GM21529 (cell line): ENCODE data around the gene DIP2C.
"Not testable (repeated sequence)": the region's sequence is repeated elsewhere in the genome, so short reads cannot be mapped to it uniquely, and the experiment has no call there.

ENCODE experiments used
- ATAC-seq: cut with Tn5 transposase; IDR thresholded peaks from one replicate; pipeline ENCODE4 v1.9.1; 2021; ENCODE audit not compliant: unreplicated experiment

The DIP2C gene

DNA sequence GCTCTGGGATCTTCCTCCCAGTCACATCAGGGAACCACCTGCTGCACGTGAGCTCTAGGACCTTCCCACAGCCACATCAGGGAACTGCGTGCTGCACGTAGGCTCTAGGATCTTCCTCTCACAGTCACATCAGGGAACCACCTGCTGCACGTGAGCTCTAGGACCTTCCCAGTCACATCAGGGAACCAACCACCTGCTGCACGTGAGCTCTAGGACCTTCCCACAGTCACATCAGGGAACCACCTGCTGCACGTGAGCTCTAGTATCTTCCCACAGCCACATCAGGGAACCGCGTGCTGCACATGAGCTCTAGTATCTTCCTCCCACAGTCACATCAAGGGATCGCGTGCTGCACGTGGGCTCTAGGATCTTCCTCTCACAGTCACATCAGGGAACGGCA is 229.7 kb downstream of the DIP2C start:
- no peak for ATAC-seq

DNA sequence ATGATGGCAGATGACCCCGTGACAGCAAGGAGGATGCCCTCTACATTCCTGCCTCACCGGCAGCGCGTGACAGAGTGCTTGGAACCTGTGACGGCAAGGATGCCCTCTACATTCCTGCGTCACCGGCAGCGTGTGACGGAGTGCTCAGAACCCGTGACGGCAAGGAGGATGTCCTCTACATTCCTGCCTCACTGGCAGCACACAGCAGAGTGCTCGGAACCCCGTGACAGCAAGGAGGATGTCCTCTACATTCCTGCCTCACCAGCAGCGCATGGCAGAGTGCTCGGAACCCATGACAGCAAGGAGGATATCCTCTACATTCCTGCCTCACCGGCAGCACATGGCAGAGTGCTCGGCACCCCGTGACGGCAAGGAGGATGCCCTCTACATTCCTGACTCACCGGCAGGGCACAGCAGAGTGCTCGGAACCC is 231.0 kb downstream of the DIP2C start:
- no peak for ATAC-seq

DNA sequence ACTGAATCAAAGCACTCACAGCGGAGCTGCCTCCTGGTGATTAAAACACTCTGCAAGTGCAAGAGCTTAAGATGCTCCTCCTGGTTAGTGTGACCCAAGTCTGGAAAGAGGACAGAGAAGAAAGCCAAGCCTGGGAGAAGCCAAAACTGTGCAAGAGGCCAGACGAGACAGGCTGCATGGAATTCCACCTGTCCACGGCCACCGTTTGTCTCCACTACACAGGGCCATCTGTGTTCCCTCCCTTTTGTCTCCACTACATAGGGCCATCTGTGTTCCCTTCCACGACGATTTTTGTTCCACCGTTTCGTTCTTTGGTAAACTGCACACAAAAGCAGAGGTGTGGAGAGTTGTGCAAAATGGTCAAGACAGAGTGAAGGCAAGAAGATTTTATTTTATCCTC is 233.0 kb downstream of the DIP2C start:
- no peak for ATAC-seq

DNA sequence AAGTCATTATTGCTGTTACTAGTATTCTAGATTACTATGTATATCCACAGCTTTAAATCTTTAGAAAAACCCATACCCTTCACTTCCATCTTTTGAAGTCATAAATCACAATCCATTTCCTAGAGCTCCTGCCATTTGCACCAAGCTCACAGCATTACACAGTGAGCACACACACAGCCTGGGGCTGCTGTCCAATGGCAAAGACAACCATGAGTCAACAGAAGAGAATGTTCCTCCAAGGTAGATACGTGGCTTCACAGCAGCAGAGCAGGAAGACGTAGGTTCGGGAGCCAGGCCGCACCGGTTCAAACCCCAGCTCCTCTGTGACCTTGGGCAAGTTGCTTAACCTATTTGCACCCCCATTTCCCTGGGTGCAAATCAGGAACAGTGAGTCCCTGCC is 234.6 kb downstream of the DIP2C start:
- ATAC-seq: no peak

DNA sequence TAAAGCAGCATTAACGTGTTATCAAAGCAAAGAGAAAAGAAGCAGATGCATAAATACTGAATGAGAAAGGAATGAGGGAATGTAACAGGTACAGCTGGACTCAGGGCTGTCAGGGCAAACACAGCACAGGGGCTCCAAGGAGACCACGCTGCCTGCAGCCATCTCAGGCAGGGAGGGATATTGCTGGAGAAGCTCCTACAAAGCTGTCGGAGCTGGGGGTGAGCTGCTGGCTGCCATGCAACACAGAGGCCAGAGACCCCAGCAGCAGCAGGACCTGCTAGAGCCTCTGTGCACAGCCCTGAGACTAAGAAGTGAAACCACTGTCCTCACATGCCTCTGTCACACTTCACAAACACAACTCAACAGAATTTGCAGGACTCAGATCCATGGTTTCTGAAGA is 235.8 kb downstream of the DIP2C start:
- ATAC-seq: no peak

DNA sequence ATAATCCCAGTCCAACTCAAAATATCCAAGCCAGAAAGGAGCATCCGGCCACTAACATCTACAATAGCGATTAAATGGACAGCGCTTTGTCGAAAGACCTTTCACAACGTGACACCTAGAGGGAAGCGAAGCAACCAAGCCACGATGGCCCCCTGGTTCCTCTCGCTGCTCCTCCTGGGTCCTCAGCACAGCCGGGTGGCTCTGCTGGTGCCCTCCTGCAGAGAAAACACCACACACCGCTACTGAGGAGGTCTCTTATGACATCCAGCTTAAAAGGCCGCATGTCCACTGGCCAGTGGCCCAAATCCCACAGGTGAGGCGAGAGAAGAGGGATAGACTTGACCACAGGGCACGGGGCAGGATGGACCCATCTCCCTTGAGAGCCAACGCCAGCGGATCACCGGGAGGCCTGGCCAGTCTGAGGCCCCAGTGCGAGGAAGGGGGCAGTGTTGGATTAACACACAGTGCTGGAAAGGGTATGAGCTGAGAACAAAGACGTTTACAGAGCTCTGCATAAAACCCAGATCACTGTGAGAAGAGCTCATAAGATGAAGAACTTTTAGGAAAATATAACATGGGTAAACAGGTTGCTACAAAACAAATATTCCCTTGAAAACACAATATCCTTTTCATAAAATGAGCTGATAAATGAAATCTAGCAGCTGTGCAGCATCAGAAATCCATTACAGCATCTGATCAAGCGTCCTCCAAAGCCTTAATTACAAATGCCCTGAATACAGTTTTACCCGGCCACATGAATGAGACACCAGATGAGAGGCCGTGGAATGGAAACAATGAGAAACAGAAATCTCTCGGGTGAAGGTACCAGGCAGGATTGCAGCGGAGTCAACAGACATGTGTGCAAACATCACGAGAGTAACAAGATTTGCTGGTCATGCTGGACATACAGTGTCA is 236.7 kb downstream of the DIP2C start:
- ATAC-seq: no peak

DNA sequence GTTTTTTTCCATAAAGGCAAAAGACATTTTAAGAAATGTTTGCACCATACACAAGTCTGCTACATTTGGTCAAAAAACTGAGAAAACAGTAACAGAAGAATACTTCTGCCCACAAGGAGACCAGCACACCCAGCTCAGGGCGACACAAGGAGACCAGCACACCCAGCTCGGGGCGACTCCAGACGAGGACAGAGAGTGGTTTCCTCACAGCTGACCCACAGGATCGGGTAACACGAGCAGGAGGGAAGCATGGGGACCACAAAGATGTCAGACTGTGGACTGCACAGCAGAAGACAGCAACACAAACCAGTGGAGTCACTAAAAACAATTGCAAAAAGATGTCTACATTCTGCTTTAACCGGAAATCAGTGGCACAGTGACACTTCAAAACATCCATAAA is 237.6 kb downstream of the DIP2C start:
- no peak for ATAC-seq

DNA sequence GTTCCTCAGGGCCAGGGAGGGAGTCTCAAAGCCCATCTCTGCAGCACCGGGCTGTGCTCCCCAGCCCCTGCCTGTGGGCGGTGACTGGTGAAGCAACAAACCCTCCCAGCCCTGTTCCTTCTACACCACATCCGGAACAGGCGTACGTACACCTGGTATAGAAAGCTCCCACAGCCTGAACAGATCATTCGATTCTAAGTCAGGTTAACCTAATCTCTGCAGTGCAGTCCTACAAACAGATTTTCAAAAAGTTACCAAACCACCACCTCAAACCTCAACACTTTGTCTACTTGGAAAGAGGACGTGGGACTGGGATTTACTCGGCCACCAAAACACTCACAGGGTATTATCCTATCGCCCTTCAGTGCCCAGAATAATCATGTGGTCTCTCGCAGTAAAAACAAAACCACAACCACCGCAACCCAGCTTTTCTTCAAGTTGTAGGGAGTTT is 238.4 kb downstream of the DIP2C start:
- ATAC-seq: peak; percentile 99

DNA sequence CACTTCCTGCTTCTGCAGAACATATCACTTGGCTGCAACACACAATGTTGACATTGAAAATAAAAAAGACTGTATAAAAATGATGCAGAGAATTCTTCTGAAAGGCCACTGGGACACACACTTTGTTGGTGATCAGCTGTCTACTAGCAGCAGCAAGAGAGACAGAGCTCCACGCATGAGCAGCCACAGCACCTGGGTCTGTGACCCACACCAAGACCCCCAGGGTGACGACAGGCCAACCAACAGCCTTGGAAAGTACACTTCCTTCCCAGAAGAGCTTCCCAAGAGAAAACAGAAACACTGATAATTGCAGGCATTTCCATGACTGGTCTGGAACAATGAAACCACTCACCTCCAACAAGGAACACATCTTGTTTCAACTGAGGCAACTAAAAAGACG is 239.0 kb downstream of the DIP2C start:
- ATAC-seq: no peak

DNA sequence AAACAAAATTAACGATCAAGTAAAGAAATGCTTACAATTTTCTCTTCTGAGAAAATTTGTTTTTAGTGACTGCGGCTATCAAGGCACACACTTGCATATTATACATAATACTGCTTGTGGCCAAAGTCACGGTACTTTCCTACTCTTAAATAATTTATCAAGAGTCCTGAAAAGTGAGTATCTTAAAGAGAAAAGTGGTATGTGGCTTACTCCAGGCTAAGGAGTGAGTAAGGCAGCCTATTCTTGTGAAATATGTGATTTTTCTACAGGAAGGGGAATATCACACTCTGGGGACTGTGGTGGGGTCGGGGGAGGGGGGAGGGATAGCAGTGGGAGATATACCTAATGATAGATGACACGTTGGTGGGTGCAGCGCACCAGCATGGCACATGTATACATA is 240.1 kb downstream of the DIP2C start:
- ATAC-seq: not testable (repeated sequence)

DNA sequence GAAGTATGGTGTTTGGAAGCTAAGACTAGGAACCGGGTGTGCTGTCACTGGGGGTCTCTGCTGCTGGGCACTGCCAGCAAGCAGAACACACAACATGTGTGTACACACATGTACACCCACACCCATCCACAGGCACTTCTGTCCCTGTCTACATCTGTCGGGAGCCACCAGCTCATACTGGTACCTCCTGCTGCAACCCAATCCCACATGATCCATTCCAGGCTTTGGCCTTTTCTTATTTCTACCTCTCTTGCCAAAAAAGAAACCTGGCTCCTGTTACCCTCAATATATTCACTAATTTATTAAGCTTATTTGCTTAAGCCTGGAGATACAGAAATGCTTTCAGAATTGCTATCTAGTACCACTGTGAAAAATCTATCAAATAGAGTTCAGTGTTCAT is 246.0 kb downstream of the DIP2C start:
- no peak for ATAC-seq

DNA sequence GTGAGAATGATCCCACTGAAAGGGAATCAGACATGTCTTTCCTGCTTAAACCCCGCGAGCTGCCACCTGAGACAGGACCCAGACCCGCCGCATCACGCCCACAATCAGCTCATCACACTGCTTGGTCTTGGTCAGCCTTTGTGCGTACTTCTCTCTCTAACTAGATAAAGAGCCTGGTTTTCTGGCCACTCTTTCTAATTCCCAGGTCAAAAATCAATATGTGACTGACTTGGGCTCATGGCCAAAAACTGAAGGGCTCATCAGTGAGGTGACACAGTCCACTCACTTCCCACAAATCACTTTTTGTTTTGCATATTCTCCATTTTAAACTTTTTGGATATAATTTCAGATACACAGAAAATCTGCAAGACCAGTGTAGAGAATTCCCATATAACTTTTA is 247.3 kb downstream of the DIP2C start:
- ATAC-seq: no peak

DNA sequence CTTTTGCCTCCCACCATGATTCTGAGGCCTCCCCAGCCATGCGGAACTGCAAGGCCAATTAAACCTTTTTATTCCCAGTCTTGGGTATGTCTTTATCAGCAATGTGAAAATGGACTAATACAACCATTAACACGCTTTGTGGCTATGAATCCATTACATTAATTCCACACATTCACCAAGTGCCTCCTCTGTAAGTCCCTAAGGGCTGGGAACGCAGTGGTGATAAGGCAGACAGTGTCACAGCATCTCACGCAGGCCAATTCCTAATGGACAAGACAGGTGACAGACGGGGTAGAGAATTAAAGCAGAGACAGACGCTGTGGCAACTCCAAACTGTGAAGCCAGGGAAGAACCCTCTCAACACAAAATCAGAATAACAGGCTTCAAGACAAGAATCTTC is 247.8 kb downstream of the DIP2C start:
- ATAC-seq: no peak

DNA sequence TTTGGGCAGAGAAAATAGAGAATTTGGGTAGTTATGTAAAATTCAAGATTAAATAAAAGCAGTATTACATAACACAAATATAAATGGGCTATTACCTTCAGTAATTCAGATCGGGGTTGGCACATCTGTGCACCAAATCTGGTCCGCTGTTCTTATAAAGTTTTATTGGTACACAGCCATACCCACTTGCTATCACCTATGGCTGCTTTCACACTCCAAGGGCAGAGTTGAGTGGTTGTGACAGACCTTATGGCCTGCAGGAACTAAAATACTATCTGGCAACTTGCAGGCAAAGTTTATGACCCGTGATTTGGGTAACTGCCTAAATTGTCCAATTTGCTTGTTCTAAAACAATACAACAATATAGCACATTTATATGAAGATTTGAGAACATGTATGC is 249.3 kb downstream of the DIP2C start:
- no peak for ATAC-seq

DNA sequence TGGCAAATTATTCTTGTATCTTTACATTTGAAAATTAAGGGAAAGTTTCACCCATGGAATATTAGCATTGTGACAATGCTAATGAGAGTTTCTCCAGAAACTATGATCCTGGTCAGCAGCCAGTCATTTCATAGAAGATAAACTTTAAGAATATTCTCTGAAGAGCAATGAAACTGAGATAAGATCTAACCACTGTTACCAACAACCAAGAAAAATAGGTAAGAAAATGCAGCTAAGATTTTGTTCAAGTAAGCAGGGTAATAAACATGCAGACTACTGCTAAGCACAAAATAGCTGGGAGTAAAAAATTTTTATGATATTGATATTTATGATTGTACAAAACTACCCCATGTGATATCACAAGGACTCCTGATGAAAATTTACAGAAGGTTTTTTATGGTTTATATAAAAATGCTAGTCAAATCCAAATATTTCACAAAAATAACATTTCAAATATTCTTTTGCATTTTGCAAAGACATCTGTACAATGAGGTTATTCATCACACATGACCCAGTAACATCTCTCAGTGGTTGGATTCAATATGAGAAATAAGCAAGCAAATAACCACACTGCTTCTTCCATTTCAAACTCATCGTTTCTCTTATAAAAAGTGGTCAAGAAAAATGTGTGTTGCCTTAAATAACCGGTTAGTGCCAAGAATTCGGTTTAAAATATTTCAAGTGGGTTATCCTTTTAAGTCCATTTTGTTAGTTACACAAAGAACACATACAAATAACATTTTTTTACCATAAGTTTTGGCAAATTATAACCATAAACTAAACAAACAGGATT is 251.6 kb downstream of the DIP2C start:
- ATAC-seq: no peak

DNA sequence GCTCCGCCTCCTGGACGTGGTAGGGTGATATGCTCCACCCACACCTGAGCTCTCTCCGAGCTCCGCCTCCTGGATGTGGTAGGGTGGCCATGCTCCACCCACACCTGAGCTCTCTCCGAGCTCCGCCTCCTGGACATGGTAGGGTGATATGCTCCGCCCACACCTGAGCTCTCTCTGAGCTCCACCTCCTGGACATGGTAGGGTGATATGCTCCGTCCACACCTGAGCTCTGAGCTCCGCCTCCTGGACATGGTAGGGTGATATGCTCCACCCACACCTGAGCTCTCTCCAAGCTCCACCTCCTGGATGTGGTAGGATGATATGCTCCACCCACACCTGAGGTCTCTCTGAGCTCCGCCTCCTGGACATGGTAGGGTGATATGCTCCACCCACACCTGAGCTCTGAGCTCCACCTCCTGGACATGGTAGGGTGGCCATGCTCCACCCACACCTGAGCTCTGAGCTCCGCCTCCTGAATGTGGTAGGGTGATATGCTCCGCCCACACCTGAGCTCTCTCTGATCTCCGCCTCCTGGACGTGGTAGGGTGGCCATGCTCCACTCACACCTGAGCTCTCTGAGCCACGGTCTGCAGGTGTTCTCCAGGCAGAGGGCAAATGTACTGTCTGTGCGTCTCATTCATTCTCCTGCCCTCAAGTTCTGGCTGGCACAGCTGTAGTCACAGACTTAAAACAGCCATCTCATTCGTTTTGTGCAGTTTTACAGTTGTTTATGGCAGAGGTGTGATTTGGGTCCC is 252.4 kb downstream of the DIP2C start:
- ATAC-seq: no peak

DNA sequence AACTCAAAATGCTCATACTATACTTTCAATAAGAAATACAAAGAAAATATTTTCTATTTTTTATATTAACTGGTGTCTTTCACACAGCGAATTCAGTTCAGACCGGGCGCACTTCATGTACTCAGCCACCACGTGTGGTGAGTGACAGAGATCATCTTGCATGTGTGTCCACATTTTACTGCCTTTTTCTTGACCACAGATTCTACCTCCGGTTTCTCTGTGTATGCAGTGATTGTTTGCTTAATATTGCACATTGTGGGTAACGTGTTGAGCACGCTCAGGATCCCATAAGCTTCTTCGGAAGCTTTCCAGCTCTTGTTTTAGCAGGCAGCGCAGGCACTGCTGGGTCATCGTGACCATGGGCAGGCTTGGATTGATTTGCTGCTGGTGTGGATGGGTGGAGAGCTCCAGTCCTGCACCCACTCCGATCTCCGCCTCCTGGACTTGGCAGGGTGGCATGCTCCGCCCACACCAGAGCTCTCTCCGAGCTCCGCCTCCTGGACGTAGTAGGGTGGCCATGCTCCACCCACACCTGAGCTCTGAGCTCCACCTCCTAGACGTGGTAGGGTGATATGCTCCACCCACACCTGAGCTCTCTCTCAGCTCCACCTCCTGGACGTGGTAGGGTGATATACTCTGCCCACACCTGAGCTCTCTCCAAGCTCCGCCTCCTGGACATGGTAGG is 253.3 kb downstream of the DIP2C start:
- ATAC-seq: no peak

DNA sequence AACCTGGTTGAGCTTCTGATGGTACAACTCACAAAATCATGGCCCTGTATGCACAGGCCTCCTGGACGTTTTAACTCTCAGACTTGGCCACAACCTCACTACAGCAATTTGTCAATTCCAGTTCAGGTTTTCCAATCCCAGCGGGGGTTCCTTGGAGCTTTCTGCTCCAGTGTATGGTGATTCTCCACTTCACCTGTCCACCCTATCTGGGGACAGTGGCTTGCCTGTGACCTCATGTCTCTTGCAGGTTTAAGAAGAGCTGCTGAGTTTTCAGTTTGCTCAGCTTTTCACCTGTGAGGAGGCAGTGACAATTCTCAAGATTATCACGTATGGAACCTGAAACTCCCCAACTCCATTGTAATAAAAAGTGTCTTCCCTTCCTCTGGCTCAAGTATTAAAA is 254.1 kb downstream of the DIP2C start:
- ATAC-seq: no peak

DNA sequence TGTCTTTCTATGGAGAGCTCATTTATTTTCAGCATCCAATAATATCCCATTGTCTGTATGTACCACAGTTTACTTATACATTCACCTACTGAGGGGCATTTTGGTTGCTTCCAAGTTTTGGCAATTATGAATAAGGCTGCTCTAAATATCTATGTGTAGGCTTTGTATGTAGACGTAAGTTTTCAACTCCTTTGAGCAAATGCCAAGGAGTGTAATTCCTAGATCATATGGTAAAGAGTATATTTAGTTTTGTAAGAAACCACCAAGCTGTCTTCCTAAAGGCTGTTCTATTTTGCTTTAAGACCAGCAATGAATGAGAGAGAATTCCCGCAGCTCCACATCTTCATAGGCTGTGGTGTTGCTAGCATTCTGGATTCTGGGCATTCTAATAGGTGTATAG is 259.8 kb downstream of the DIP2C start:
- ATAC-seq: no peak

DNA sequence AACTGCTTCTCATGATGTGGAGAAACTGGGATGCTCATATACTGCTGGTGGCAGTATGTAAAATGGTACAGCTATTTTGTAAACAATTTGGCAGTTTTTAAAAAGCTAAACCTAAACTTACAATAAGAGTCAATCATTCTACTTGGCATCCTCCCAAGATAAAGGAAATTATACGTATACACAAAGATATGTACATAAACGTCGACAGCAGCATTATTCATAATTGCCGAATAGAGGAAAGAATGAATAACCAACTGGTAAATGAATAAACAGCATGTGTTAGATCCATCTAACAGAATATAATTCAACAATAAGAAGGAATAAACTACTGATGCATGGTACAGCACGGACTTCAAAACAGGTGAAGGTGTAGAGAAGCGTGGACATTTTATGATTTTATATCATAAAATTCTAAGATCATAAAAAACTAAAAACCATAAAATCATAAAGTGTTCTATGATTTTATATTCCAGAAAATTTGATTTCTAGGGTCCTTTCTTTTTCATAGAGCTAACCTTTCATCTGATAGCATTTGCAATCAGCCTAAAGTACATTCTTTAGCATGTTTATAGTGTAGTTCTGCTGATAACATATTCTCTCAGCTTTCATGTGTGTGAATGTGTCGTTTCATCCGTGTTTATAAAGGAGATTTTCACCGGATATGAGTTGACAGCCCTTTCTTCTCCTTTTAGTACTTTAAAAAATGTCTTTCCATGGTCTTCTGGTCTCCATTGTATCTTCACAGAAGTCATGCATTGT is 261.5 kb downstream of the DIP2C start:
- ATAC-seq: no peak
